GM18873 (cell line): ENCODE results near the gene MOG.

ENCODE experiments used
- ATAC-seq: cut with Tn5 transposase; IDR thresholded peaks from one replicate; pipeline ENCODE4 v1.9.1; 2021; ENCODE audit warnings: mild to moderate bottlenecking, moderate library complexity, moderate number of reproducible peaks; ENCODE audit not compliant: unreplicated experiment, low FRiP score

MOG gene

GRCh38 chr6:29656798-29657197 is at the start of gene MOG:
Gene MOG (plus strand): TSS chr6:29657092. CDS start chr6:29657210, 118 bp downstream.
- no peak for ATAC-seq

- no peak for ATAC-seq
Observed at GRCh38 chr6:29608131-29608530, 48.8 kb upstream of the MOG start.

- ATAC-seq, result no peak
Observed at GRCh38 chr6:29610540-29610939, 46.4 kb upstream of the MOG start.

GRCh38 chr6:29611426-29611825 is 45.5 kb upstream of the MOG start:
- ATAC-seq, result no peak

- no peak for ATAC-seq
Observed at GRCh38 chr6:29617782-29618554, 38.9 kb upstream of the MOG start.

GRCh38 chr6:29619578-29620160 is 37.2 kb upstream of the MOG start:
- no peak for ATAC-seq

GRCh38 chr6:29620630-29621029 is 36.3 kb upstream of the MOG start:
- ATAC-seq, result no peak

- ATAC-seq, result no peak
Observed at GRCh38 chr6:29624520-29624961, 32.4 kb upstream of the MOG start.

- no peak for ATAC-seq
Observed at GRCh38 chr6:29625337-29625930, 31.5 kb upstream of the MOG start.

GRCh38 chr6:29626948-29627754 is 29.7 kb upstream of the MOG start:
- no peak for ATAC-seq

- no peak for ATAC-seq
Observed at GRCh38 chr6:29627755-29628418, 29.0 kb upstream of the MOG start.

GRCh38 chr6:29628419-29629281 is 28.2 kb upstream of the MOG start:
- no peak for ATAC-seq

- ATAC-seq, result no peak
Observed at GRCh38 chr6:29629571-29629970, 27.3 kb upstream of the MOG start.

- ATAC-seq, result no peak
Observed at GRCh38 chr6:29630315-29630714, 26.6 kb upstream of the MOG start.

- ATAC-seq, result no peak
Observed at GRCh38 chr6:29631209-29631810, 25.6 kb upstream of the MOG start.

GRCh38 chr6:29631860-29632731 is 24.8 kb upstream of the MOG start:
- ATAC-seq, result no peak

- ATAC-seq, result no peak
Observed at GRCh38 chr6:29632789-29633533, 23.9 kb upstream of the MOG start, which contains the start of gene GABBR1. Gene GABBR1 (minus strand): TSS chr6:29633183. CDS start chr6:29632385, 798 bp downstream.
